Measurements from ENCODE around the gene NPHP4. TPM values are rescaled to one million over a fixed set of nuclear protein-coding genes. Genes with fewer than 3 reads are reported as not detected.

NPHP4 gene
- total and polyA plus RNA-seq, 12 donors, result 2.7 to 13.2 (median 7.3) TPM

- no peaks in the 10 kb centered on the region for H3K36me3 ChIP-seq (replicated peaks in 1 of 2)
- no peak overlapping the region for H3K27ac ChIP-seq
- H3K27me3 ChIP-seq, result no peaks in the 10 kb centered on the region
- 86 to 97% (median 92%) methylated on average over 3 of the region's 3 CpGs for WGBS, 4 donors
- peaks cover 0 to 4% of the 10 kb centered on the region in 2 donors for H3K4me1 ChIP-seq (replicated peaks in 1 of 2)
- H3K4me3 ChIP-seq, result no peak overlapping the region
- intact Hi-C loops (cut with DNase I), result loop anchor here in 1 of 2 donors (5.0 kb wide), 1 partner anchor 280 kb away; no protein-coding TSS in a partner anchor
- H3K9me3 ChIP-seq (replicated peaks in 1 of 3), result no peaks in the 10 kb centered on the region
- no peak for DNase-seq
- no peak for TF ChIP-seq POLR2A (IDR thresholded peaks at IDR 0.05)
- TF ChIP-seq CTCF (IDR thresholded peaks at IDR 0.05), result no peak
Measured at GRCh38 chr1:5917281-5917590, 75.0 kb downstream of the NPHP4 start.

GRCh38 chr1:5916572-5917280, 75.5 kb downstream of the NPHP4 start:
- H3K9me3 ChIP-seq (replicated peaks in 1 of 3), result no peaks in the 10 kb centered on the region
- no peak overlapping the region for H3K27ac ChIP-seq
- no peak for TF ChIP-seq CTCF (IDR thresholded peaks at IDR 0.05)
- no peak for TF ChIP-seq POLR2A (IDR thresholded peaks at IDR 0.05)
- H3K36me3 ChIP-seq (replicated peaks in 1 of 2), result no peaks in the 10 kb centered on the region
- DNase-seq, result peak in 2 of 7 donors; percentile 3 to 43
- 83 to 95% (median 91%) methylated on average over 10 of the region's 10 CpGs for WGBS, 4 donors
- no peaks in the 10 kb centered on the region for H3K27me3 ChIP-seq
- no peak overlapping the region for H3K4me3 ChIP-seq
- intact Hi-C loops (cut with DNase I), result loop anchor here in 1 of 2 donors (5.0 kb wide), 1 partner anchor 279 kb away; no protein-coding TSS in a partner anchor
- H3K4me1 ChIP-seq (replicated peaks in 1 of 2), result peaks cover 0 to 4% of the 10 kb centered on the region in 2 donors

- Histone ChIP-seq H3K27me3 (no peaks in the 10 kb centered on the region), H3K36me3 (replicated peaks in 1 of 2) (no peaks in the 10 kb centered on the region), H3K4me1 (replicated peaks in 1 of 2) (peaks cover 0 to 4% of the 10 kb centered on the region in 2 donors), H3K9me3 (replicated peaks in 1 of 3) (no peaks in the 10 kb centered on the region), H3K27ac (no peak overlapping the region), H3K4me3 (no peak overlapping the region)
- intact Hi-C loops (cut with DNase I), result loop anchor here in 1 of 2 donors (5.0 kb wide), 1 partner anchor 279 kb away; no protein-coding TSS in a partner anchor
- peak; percentile 47 to 72 (median 62) for TF ChIP-seq CTCF (IDR thresholded peaks at IDR 0.05)
- TF ChIP-seq POLR2A (IDR thresholded peaks at IDR 0.05), result no peak
- peak in 5 of 7 donors; percentile 29 to 61 (median 43) for DNase-seq
- 38 to 42% (median 40%) methylated on average over 9 to 11 of the region's 11 CpGs for WGBS, 4 donors
Measured at GRCh38 chr1:5915587-5916571, 76.3 kb downstream of the NPHP4 start.
